Fibroblast of mammary gland (primary cell): ENCODE data around the gene NDUFC2.
"Not testable (repeated sequence)": the region's sequence is repeated elsewhere in the genome, so short reads cannot be mapped to it uniquely, and the experiment has no call there.

Experiments
- DNase-seq: peaks from one replicate; pipeline ENCODE4 v3.0.0-alpha.2; 2010; ENCODE audit warnings: low read depth
- H3K4me3 ChIP-seq: 2 replicates; pipeline ENCODE4 v1.5.1; 2011; ENCODE audit warnings: low read depth, mild to moderate bottlenecking, low read length, moderate library complexity; ENCODE audit not compliant: control insufficient read depth
- CTCF ChIP-seq: conservative IDR thresholded peaks from 2 replicates; pipeline ENCODE4 v1.5.1; 2011; ENCODE audit warnings: low read depth, low read length, inconsistent platforms; ENCODE audit not compliant: control insufficient read depth, insufficient read depth

NDUFC2 gene

GRCh38 chr11:78044706-78045105, 35.0 kb downstream of the NDUFC2 start:
- H3K4me3 ChIP-seq: no peak overlapping the region
- TF ChIP-seq CTCF: no peak
- DNase-seq: no peak

- no peak overlapping the region for H3K4me3 ChIP-seq
- no peak for DNase-seq
- no peak for TF ChIP-seq CTCF
These were observed 37.7 kb downstream of the NDUFC2 start for GRCh38 chr11:78041843-78042440.

GRCh38 chr11:78041380-78041719, 38.3 kb downstream of the NDUFC2 start:
- not testable (repeated sequence) for H3K4me3 ChIP-seq, DNase-seq

- no peak overlapping the region for H3K4me3 ChIP-seq
- peak; percentile 32 for DNase-seq
- no peak for TF ChIP-seq CTCF
These were observed 38.8 kb downstream of the NDUFC2 start for GRCh38 chr11:78040691-78041379.

GRCh38 chr11:78039919-78040671, 39.6 kb downstream of the NDUFC2 start:
- H3K4me3 ChIP-seq: peak overlapping the region; percentile 23
- TF ChIP-seq CTCF: no peak
- peak; percentile 85 for DNase-seq

GRCh38 chr11:78039391-78039918, 40.2 kb downstream of the NDUFC2 start:
- DNase-seq: no peak
- H3K4me3 ChIP-seq: no peak overlapping the region
- no peak for TF ChIP-seq CTCF

GRCh38 chr11:78038697-78039313, 40.9 kb downstream of the NDUFC2 start:
- DNase-seq: no peak
- H3K4me3 ChIP-seq: no peak overlapping the region
- no peak for TF ChIP-seq CTCF
